ENCODE results near the gene RBKS. TPM values are rescaled to one million over a fixed set of nuclear protein-coding genes. Genes with fewer than 3 reads are reported as not detected.

RBKS gene
- total and polyA plus RNA-seq, 10 donors, result 1.00 to 5.1 (median 2.6) TPM

DNA sequence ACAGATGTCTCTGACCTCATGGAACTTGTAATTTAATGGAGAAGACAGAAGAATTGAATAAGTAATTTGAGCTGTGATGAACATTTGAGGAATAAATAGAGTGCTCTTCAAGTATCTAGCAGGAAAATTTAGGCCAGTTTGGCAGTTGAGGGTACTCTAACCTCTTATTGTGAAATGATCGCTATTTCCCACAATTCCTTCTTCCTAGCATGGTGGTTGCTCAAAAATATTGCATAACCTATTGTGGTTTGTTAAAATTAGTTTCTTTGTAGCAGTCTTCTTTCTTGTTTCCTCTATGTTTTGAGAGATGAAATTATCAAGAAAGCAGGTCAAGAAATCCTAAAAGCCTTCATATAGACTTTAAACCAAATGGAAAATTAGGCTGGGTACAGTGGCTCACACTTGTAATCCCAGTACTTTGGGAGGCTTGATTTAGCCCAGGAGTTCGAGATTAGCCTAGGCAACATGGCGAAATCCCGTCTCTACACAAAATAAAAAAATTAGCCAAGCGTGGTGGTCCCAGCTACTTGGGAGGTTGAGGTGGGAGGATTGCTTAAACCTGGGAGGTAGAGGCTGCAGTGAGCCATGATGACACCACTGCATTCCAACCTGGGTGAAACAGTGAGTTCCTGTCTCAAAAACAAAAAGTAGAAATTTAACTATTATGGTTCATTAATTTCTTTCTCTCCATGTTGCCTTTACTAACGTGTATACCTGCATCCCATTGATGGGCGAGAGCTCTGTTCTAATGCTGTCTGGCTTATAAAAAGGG lies 58.7 kb downstream of the RBKS start:
- intact Hi-C loops (cut with DNase I; ENCODE audit: low total_unique reads), result no loop called here
- H3K27ac ChIP-seq, result peak overlapping the region in 6 of 8 donors; percentile 17 to 83 (median 44)
- H3K4me3 ChIP-seq, result no peak overlapping the region
- 57 to 85% (median 75%) methylated on average over 7 of the region's 7 CpGs for WGBS, 5 donors
- peaks cover 0 to 14% (median 0%) of the 10 kb centered on the region in 6 donors for H3K4me1 ChIP-seq
- TF ChIP-seq, protein P1, sequence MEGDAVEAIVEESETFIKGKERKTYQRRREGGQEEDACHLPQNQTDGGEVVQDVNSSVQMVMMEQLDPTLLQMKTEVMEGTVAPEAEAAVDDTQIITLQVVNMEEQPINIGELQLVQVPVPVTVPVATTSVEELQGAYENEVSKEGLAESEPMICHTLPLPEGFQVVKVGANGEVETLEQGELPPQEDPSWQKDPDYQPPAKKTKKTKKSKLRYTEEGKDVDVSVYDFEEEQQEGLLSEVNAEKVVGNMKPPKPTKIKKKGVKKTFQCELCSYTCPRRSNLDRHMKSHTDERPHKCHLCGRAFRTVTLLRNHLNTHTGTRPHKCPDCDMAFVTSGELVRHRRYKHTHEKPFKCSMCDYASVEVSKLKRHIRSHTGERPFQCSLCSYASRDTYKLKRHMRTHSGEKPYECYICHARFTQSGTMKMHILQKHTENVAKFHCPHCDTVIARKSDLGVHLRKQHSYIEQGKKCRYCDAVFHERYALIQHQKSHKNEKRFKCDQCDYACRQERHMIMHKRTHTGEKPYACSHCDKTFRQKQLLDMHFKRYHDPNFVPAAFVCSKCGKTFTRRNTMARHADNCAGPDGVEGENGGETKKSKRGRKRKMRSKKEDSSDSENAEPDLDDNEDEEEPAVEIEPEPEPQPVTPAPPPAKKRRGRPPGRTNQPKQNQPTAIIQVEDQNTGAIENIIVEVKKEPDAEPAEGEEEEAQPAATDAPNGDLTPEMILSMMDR (IDR thresholded peaks at IDR 0.05 in 8 of 11, conservative IDR thresholded peaks at IDR 0.05 in 3 of 11), result no peak
- TF ChIP-seq POLR2AphosphoS5 (IDR thresholded peaks at IDR 0.05) (no peak), POLR2A (IDR thresholded peaks at IDR 0.05) (no peak)
- DNase-seq, result no peak
- H3K36me3 ChIP-seq, result peaks cover 0 to 29% (median 0%) of the 10 kb centered on the region in 6 donors
- H3K27me3 ChIP-seq (replicated peaks in 1 of 7), result no peaks in the 10 kb centered on the region
- H3K9me3 ChIP-seq, result no peaks in the 10 kb centered on the region

DNA sequence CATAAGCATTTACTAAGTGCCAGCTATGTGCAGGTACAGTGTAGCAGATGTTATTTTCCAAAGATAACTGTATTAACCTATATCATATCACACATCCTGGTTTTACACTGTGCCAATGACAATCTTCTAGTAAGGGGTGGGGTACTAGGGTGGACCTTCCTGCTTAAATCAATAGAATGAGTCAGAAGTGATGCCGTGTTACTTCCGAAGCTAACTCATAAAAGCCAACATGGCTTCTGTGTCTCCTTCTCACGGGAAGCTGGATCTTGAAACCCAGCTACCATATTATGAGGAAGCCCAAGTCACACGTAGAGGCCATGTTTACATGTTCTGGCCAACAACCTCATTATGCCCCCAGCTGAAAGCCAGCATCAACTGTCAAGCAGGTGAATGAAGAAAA lies 59.5 kb downstream of the RBKS start:
- intact Hi-C loops (cut with DNase I; ENCODE audit: low total_unique reads), result no loop called here
- H3K4me3 ChIP-seq, result no peak overlapping the region
- peak overlapping the region in 3 of 8 donors; percentile 62 to 83 (median 80) for H3K27ac ChIP-seq
- H3K9me3 ChIP-seq, result no peaks in the 10 kb centered on the region
- DNase-seq, result no peak
- WGBS, 5 donors, result 69 to 90% (median 84%) methylated on average over 4 of the region's 4 CpGs
- no peaks in the 10 kb centered on the region for H3K27me3 ChIP-seq (replicated peaks in 1 of 7)
- H3K4me1 ChIP-seq, result peaks cover 0 to 14% (median 0%) of the 10 kb centered on the region in 6 donors
- H3K36me3 ChIP-seq, result peaks cover 0 to 29% (median 0%) of the 10 kb centered on the region in 6 donors
- TF ChIP-seq POLR2AphosphoS5 (IDR thresholded peaks at IDR 0.05) (no peak), POLR2A (IDR thresholded peaks at IDR 0.05) (no peak)
- TF ChIP-seq, protein P1 (IDR thresholded peaks at IDR 0.05 in 8 of 11, conservative IDR thresholded peaks at IDR 0.05 in 3 of 11), result no peak

- DNase-seq, result no peak
- Histone ChIP-seq H3K27me3 (replicated peaks in 1 of 7) (no peaks in the 10 kb centered on the region), H3K27ac (peak overlapping the region in 3 of 8 donors; percentile 1 to 83 (median 21)), H3K4me1 (peaks cover 0 to 14% (median 0%) of the 10 kb centered on the region in 6 donors), H3K36me3 (peaks cover 0 to 30% (median 0%) of the 10 kb centered on the region in 6 donors), H3K4me3 (no peak overlapping the region), H3K9me3 (peaks cover 0 to 4% (median under 1%) of the 10 kb centered on the region in 8 donors)
- 55 to 73% (median 61%) methylated on average over 3 of the region's 3 CpGs for WGBS, 5 donors
- TF ChIP-seq, protein P1 (IDR thresholded peaks at IDR 0.05 in 8 of 11, conservative IDR thresholded peaks at IDR 0.05 in 3 of 11), result no peak
- peak in 1 of 3 donors; percentile 21 for TF ChIP-seq POLR2AphosphoS5 (IDR thresholded peaks at IDR 0.05)
- no peak for TF ChIP-seq POLR2A (IDR thresholded peaks at IDR 0.05)
- intact Hi-C loops (cut with DNase I; ENCODE audit: low total_unique reads), result no loop called here
Observed at GRCh38 chr2:27829791-27830190, 60.4 kb downstream of the RBKS start.

DNA sequence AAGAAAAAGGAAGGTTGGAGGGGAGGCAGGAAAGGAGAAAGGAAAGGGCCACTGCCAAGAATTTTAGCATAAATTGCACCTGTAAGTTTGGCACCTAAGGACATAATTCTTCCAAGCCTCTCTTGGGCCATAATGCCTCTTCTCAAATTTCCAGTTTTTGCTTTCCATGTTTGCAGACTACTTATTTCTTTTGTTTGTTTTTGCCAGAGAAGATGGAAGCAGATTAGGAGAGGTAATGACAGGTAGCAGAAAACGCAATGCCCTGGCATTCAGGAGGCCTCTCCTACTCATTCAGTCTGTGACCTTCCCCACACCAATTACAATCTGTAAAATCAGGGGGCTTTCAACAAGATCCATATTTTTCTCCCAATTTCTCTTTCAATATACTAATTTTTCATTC lies 61.9 kb downstream of the RBKS start:
- Histone ChIP-seq H3K36me3 (peaks cover 0 to 38% (median 0%) of the 10 kb centered on the region in 6 donors), H3K4me3 (no peak overlapping the region), H3K27me3 (replicated peaks in 1 of 7) (no peaks in the 10 kb centered on the region), H3K9me3 (peaks cover 0 to 16% (median 11%) of the 10 kb centered on the region in 8 donors), H3K4me1 (peaks cover 0 to 14% (median 0%) of the 10 kb centered on the region in 6 donors), H3K27ac (no peak overlapping the region)
- no peak for DNase-seq
- 76 to 93% (median 89%) methylated on average over 1 of the region's 1 CpG for WGBS, 5 donors
- TF ChIP-seq POLR2A (IDR thresholded peaks at IDR 0.05) (no peak), POLR2AphosphoS5 (IDR thresholded peaks at IDR 0.05) (no peak)
- TF ChIP-seq, protein P1 (IDR thresholded peaks at IDR 0.05 in 8 of 11, conservative IDR thresholded peaks at IDR 0.05 in 3 of 11), result no peak
- intact Hi-C loops (cut with DNase I; ENCODE audit: low total_unique reads), result no loop called here

Data from spleen (tissue), 11 donors.